T-helper 2 cell treated with Interferon-gamma antibody and Interleukin-4, amounts not matched to agents 100 ng/mL and 5 ng/mL, for 36 hours (primary cell): Measurements from ENCODE around the gene PTCH2. TPM values are rescaled to one million over a fixed set of nuclear protein-coding genes. Genes with fewer than 3 reads are reported as not detected.
"Not testable (repeated sequence)": the region's sequence is repeated elsewhere in the genome, so short reads cannot be mapped to it uniquely, and the experiment has no call there.

ENCODE experiments used
- intact Hi-C: fragments of 100-400 bp; cut with micrococcal nuclease; formaldehyde crosslinking; loops from one replicate; pipeline ENCODE4 v1.15.1; 2023
- total RNA-seq: library from RNA; stranded (reverse); gene quantifications from 2 replicates; pipeline ENCODE4 v1.2.3, GENCODE V29; 2022

PTCH2 gene
- total RNA-seq, 1 donor from 2014 or later, result 0.84 TPM

DNA sequence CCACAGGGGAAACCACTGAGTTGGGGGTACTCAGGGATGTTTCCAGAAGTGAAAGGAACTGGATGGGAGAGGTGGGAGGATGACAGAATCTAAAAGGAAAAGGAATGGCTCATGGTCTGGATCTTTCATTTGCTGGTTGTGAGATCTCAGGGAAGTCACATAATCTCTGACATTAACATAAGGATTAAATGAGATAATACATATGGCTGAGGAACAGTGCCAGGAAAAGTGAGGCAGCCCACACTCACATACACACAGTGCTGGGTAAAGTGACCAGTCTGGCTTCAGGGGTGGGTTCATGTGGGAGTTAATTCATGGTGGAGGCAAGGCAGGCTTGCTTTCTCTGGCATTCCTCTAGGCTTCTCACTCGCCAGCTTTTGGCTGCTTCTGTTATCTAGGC, 3.9 kb upstream of the PTCH2 start:
- intact Hi-C loops, result no loop called here

DNA sequence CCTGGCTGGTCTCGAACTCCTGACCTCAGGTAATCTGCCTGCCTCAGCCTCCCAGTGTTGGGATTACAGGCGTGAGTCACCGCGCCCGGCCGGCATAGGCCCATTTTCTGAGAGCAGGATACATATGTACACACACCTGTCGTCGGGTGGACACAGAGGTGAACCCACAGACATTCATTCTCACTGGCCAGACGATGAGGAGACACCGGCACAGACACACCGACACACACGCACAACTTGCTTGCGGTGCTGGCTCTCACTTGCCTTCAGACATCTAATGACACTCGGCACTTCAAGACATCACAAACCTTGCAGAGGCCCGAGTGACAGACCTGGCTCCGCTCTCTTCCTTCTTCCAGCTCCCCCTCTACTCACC, 579 bp downstream of the PTCH2 start:
- intact Hi-C loops, result no loop called here

DNA sequence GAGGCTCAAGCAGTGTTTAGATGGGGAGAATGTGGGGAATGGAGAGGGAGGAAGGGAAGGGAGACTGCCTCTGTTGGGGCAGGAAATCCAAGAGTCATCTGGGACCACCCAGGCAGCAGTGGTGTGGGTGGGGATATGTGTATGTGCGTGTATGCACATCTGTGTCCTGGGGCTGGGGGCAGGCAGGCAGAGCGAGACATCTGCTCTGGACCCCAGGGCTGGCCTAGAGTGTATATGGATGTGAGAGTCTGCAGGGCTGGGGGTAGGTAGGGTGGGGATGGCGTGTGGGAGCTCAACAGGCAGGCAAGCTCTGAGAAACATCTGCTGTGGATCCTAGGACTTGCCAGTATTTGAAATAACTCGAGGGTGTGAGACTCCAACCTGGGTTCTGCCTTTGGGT, 3.5 kb downstream of the PTCH2 start:
- intact Hi-C loops, result loop anchor here (5.0 kb wide), 1 partner anchor 42 kb away; no protein-coding TSS in a partner anchor

DNA sequence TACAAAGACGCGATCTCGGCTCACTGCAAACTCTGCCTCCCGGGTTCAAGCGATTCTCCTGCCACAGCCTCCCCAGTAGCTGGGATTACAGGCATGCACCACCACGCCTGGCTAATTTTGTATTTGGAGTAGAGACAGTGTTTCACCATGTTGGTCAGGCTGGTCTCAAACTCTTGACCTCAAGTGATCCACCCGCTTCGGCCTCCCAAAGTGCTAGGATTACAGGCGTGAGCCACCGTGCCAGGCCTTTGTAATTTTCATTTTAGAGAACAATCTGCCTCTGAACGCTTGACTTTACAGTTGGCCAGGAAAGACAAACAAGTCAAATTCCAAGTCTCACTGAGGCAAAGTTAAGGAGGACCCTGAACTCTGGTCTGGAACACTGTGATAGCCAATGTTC, 4.8 kb downstream of the PTCH2 start:
- intact Hi-C loops, result loop anchor here (5.0 kb wide), 1 partner anchor 41 kb away; no protein-coding TSS in a partner anchor

DNA sequence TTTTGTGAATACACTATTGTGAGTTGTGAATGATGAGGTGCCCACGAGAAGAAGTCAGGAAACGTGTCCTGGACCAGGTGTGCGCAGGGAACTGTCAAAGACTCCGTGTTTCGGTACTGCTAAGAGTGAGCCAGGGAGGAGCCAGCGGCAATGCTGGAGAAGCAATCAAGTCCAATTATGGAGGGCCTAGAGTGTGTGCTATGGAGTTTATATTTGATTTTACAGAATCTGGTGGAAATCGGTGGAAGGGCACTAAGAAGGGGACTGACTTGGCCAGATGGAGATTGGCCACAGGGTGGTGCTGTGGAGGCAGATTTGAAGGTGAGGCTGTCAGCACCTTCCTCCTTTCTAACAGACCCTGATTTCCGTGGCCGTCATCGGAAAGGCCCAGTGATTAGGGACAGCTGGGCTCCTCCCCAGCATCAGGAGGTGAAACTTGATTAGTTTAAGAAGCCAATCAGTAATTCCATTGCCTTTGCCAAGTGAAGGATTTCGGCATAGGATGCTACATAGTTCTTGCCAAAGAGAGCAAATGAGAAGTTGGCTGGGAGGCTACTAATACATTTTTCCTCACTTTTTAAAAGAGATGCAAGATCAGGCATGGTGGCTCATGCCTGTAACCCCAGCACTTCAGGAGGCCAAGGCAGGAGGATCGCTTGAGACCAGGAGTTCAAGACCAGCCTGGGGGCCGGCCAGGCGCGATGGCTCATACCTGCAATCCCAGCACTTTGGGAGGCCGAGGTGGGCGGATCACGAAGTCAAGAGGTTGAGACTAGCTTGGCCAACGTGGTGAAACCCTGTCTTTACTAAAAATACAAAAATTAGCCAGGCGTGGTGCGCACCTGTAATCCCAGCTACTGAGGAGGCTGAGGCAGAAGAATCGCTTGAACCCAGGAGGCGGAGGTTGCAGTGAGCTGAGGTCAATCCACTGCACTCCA, 7.0 kb downstream of the PTCH2 start:
- intact Hi-C loops, result loop anchor here (1.0 to 5.0 kb wide), 4 partner anchors 39 to 464 kb away; partner anchors contain the start of genes EIF2B3 and HECTD3

DNA sequence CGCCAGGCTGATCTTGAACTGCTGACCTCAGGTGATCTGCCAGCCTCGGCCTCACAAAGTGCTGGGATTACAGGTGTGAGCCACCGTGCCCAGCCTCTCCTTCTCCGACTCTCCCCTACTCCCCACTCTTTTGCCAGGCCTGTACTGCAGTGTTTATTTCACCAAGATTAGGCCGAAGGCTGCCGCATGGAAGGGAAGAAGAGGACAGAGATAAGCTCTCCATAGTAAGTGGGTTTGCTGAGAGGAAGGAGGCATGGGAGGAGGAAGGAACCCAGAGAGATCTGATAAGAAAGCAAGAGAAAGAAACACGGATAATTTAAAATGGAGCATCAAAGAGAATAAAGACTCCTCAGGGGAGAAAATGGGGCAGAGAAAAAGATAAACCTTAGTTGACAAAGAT, 8.7 kb downstream of the PTCH2 start:
- intact Hi-C loops, result no loop called here

DNA sequence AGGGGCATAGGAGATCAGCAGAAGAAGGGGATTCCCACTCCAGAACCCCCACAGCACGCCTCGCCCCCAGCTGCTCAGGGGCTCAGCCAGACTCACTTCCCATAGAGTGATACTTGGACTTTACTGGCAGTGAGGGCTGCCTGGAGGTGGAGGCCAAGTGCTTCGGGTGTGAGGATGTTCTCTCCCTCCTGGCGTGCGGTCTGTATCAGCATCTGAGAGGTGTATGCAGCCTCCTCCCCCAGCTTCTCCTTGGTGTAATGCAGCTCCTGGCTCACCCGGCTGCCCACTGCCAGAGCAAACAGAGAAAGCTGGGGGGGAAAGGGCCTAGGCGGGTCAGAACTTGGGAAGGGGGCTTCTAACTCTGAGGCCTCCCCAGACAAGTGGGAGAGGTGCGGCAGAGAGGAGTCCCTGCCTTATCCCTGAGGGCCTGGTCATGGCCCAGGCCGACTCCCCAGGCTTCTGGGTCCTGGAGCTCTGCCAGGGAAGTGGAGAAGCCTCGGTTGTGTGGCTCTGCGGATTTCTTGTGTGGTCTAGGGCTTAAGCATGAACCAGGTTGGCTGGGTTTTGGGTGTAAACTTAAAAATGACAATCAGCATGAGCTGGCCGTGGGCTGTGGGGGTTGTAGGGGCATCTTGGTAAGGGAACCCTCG, 10.9 kb downstream of the PTCH2 start:
- intact Hi-C loops, result no loop called here

DNA sequence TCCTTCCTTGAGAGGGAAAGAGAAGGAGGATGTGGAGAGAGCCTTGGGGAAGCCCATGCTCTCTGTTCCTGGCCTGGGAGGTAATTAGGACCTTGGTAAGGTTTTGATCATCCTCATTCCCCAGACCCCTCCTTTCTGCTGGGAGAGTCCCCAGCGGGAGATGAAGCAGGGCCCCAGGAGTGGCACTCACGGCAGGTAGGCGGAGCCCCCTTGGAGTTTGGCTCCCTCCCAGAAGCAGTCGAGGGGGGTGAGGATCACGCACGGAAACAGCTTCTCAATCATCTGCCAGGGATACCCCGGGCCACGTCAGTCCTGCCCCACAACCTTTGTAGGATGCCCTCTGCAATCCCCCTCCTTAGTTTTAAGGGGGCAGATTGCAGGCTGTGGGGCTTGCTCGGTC, 11.5 kb downstream of the PTCH2 start:
- intact Hi-C loops, result no loop called here

DNA sequence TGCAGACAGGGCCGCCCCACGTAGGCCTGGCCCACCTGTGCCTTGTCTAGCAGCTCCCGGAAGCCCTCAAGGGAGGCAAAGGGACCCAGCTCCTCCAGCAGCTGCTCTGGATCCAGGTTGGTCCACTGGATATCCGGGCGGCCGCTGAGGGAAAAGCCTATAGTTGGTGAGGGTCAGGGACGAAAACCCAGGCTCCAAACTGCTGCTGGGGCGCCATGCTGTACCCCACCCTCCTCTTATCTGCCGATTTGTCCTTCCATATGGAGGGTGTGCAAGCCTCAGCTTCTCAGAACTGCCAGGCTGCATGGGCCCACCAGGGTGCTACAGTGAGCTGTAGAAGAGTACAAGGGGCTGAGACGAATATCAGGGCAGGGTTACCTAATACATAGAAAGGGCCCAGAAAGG, 12.2 kb downstream of the PTCH2 start:
- intact Hi-C loops, result no loop called here

DNA sequence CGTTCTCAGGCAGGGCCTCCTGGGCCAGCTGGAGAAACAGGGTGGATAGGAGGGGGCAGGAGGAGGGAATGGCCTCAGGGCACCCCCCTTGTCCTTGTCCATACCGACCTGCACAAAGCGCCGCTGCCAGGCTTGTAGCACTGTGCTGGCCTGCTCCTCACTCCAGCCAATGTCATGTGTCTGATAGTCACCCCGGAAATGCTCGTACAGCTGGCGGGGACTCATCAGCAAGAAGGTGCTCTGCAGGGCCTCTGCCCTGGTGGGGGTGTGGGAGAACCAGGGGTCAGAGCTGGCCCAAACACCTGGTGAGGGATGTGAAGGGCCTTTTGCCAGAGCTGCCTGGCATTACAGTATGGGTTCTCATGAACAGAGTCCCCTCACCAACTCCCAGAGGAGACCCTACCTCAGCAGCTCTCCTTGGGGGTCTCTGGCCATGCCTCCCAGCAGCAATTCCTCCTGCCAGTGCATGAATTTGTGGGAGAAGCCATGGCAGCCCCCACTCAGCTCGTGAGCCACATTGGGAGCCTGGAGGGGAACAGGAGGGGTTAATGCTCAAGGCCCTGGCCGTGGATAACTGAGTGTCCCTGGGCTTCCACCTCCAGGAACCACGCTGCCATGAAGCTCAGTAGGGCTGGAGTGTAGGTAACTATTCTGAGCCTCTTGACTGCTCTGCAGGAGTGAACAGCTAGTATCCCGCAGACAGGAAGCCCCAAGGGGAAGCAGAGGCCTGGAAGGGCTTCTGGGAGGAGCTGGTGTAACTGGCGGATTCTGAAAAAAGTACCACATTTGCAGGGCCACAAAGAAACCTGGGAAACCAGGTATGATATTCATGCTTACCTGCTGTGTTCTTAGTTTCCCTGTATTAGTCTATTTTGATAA, 13.3 kb downstream of the PTCH2 start:
- intact Hi-C loops, result no loop called here

DNA sequence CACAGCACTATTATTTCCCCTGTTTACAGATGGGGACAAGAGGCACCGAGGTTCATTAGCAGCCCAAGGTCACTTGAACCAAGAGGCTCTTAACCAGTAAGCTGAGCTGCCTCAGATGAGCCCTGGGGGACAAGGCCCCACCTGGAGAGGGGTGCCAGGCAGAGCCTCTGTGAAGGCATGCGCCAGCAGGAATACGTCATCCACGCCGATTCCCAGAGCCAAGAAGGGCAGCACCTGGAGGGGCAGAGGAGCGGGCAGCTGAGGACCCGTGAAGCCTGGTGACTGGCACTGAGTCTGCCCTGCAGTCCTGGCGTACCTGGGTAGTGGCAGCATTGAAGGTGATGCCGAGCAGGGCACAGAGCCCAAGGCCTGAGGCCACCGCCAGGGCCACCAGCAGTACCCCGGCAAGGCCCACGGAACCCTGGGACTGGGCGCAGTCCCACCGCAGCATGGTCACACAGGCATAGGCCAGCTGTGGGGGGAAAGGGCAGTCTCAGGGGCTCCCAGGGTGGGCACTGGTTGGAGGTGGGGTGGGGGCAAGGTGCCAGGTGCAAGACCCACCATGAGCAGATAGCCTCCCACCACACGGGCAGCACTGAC, 14.1 kb downstream of the PTCH2 start:
- intact Hi-C loops, result no loop called here

DNA sequence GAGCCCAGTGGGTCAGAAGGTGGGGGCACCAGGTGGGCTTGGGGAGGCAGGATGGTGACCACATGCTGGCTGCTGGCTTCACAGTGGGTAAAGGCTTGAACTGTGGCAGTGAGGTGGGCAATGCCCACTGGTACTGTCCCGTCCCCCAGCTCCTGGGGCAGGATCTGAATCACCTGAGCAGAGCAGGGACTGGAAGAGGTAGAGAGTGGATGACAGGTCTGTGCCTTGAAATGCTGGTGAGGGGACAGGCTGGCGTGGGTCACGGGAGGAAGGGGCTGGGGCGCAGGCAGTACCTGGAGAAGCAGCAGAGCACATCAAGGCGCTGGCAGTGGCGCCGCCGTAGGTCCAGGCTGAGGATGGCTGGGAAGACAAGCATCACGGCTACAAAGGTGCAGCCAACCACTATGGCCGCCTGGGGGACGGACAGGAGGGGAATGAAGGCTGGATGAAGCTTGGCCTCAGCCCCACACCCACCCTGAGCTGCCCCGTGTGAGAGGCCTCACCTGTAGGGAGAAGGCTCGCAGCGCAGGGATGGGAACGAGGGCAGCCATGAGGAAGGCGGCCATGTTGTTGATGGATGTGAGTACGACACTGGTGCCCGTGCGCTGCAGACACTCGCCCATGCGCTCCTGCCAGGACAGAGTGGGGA, 14.9 kb downstream of the PTCH2 start:
- intact Hi-C loops, result no loop called here

DNA sequence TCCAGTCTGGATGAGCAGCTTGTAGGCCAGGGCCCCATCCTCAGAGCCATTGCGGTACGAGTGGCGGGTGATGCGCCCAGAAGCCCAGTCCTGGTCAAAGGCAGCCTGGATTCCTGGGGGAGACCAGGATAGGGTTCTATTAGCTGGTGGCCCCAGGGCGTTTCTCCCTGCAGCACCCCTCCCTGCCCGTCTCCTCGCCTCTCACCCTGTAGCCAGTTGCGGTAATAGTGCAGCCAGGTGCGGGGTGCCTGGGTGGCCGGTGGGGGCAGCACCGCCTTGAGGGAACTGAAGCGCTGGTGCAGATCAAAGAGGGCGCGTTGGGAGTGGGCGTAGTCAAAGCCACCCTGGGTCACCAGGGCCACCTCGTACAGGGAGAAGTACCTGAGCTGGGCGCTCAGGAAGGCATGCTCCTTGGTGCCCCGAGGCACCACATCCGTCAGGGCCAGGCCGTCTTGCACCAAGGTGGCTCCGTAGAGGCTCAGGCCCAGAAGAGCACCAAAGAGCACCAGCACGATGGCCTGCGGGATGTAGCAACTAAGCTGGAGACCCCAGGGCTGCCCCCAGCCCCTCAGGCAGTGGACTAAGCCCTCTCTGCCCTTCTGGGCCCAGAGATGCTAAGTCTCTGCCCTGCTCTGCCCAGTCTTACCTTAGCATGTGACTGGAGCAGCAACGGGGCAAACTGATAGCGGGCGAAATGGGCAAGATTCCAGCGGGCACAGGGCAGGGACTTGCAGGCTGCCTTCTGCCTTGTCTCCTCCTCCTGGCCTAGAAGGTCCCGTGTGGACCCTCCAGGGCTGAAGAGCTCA, 15.7 kb downstream of the PTCH2 start:
- intact Hi-C loops, result no loop called here

DNA sequence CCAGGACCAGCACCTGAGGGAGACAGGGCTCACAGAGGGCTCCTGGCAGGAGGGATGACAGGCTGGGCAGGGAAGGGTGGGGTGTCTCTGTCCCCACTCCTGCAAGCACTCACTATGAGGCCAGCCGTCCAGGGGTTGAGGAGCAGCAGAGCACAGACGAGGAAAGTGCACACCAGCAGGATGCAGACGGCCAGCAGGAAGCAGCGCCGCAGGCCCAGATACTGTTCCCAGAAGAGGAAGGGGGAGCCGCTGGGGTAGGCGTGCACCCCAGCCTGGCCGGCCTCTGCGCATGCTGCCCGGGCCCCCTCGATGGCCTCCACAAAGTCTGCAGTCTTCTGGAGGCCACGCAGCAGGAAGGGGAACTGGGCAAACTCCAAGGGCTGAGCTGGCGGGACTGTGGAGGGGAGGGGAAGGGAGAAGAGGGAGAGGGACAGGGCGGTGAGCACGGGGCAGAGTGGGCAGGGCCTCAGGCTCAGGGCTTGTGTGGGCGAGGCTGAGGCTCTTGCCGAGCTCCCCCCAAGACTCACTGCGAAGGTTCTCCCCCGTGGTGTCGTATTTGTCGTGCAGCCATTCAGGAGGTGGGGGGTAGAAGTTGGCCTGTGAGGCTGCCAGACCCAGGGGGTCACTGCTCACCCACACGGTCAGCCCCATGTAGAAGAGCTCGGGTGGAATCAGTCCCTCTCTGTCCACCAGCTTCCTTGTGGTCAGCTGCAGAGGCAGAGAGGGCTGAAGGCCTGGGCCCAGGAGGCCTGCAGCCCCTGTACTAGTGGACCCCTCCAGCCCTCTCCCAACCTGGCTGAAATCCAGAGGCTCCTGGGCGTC, 16.5 kb downstream of the PTCH2 start:
- intact Hi-C loops, result no loop called here

DNA sequence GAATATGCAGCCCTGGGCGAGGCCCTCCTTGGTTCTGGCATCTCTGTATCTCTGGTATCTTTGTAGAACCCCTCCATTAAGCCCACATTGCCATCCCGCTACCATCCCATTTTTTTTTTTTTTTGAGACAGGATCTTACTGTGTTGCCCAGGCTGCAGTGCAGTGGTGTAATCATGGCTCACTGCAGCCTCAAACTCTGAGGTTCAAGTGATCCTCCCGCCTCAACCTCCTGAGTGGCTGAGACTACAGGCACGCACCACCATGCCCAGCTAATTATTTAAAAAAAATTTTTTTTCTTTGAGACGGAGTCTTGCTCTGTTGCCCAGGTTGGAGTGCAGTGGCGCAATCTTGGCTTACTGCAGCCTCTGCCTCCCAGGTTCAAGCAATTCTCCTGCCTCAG, 18.7 kb downstream of the PTCH2 start:
- intact Hi-C loops, result not testable (repeated sequence)

DNA sequence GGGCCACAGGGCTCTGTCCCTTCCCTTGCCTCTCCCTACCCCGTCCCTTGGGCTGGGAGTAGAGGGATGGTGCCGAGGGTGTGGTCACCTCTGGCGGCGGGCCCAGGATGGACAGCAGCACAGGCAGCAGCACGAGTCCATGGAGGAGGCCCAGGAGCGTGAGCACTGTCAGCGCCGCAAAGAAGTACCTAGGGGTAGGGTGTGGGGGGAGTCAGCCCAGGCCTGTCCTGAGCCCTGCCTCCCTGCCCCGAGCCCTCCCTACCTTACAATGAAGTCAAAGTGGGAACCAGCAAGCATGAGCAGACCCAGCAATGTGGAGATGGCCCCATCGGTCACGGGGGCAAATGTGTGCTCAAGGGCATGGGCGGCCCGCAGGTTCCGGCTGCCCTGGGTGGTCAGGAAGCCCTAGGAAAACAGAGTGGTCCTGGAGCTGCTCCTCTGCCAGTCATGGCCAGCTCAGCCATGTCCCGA, 20.0 kb downstream of the PTCH2 start:
- intact Hi-C loops, result no loop called here

DNA sequence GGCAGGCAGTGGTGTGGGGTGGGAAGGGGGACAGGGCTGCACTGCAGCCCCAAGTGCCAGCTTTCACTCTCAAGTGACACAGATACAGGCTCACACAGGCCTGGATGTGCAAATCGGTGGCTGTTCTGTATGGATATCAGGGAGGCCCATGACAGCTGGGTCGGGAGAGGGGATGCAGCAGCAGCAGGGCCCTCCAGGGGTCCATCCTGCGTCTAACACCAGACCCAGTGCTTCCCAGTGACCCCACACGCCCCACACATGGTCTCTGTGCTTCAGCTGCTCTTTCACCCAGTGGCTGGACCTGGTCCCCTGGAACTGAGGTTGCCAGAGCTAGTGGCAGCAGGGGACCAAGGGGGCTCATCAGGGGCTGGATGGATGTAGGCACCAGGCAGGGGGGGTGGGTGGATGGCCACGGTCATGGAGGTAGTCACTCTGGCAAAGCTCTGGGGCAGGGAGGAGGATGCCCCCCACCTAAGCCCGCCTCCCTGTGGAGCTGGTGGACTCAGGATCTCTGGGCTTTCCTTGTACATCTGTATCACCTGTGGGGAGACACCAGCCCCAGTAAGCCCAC, 20.8 kb downstream of the PTCH2 start:
- intact Hi-C loops, result no loop called here

DNA sequence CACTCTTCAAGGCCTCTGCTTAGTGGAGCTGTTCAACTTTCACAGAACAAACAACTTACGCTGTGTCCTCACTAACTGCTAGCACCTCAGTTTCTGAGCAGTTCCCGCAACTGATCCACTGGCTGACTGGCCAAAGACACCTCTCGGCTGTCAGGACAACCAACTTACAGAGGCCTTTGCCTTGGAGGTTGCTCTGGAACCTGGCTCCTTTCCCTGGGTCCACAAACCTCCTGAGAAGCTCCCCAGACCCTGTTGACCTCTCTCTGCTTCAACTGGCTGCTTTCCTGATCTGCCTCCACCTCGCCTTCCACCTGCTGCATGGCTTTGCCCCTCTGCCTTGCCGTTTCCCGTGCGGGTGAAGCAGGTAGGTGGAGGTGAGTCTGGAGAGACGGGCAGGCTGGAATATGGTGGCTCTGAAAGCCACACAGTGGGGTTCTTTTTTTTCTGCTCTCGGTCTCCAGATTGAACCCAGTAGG, 21.8 kb downstream of the PTCH2 start:
- intact Hi-C loops, result no loop called here
